Endodermal cell (in vitro differentiated cells): ENCODE results near the gene SP3. TPM values are rescaled to one million over a fixed set of nuclear protein-coding genes. Genes with fewer than 3 reads are reported as not detected.
A peak's percentile ranks its signal among the peaks of the same experiment; 100 is the strongest.

Source experiments
- DNase-seq: peaks from one replicate; pipeline ENCODE4 v3.0.0-alpha.2; 2017
- H3K27ac ChIP-seq: 2 replicates; pipeline ENCODE4 v1.5.1; 2013; ENCODE audit warnings: mild to moderate bottlenecking, low read depth, low read length, moderate library complexity
- H3K27me3 ChIP-seq: 2 replicates; pipeline ENCODE4 v1.6.1; 2013; ENCODE audit warnings: mild to moderate bottlenecking, low read length, moderate library complexity; ENCODE audit not compliant: insufficient read depth, control insufficient read depth, poor library complexity, severe bottlenecking
- H3K36me3 ChIP-seq: 2 replicates; pipeline ENCODE4 v1.7.0; 2013; ENCODE audit warnings: mild to moderate bottlenecking, low read length, moderate library complexity; ENCODE audit not compliant: control insufficient read depth, insufficient read depth
- H3K4me1 ChIP-seq: one replicate; pipeline ENCODE4 v1.7.0; 2013; ENCODE audit warnings: low read length; ENCODE audit not compliant: control insufficient read depth, insufficient read depth
- H3K4me3 ChIP-seq: 2 replicates; pipeline ENCODE4 v1.5.1; 2013; ENCODE audit warnings: mild to moderate bottlenecking, low read length, moderate library complexity
- H3K9ac ChIP-seq: 2 replicates; pipeline ENCODE4 v1.6.1; 2013; ENCODE audit warnings: mild to moderate bottlenecking, low read length, moderate library complexity; ENCODE audit not compliant: poor library complexity, severe bottlenecking; ENCODE audit errors: extremely low read depth
- H3K9me3 ChIP-seq: 2 replicates; pipeline ENCODE4 v1.6.1; 2013; ENCODE audit warnings: mild to moderate bottlenecking, low read length, moderate library complexity; ENCODE audit not compliant: control insufficient read depth
- H3K27ac Mint-ChIP-seq: 2 replicates; pipeline ENCODE4 v1.8.0; 2020; ENCODE audit warnings: mixed read lengths
- H3K27me3 Mint-ChIP-seq: 2 replicates; pipeline ENCODE4 v1.8.0; 2021; ENCODE audit warnings: mild to moderate bottlenecking, mixed read lengths; ENCODE audit not compliant: insufficient read depth
- H3K36me3 Mint-ChIP-seq: 2 replicates; pipeline ENCODE4 v1.8.0; 2020; ENCODE audit warnings: low read depth, mixed read lengths
- H3K4me1 Mint-ChIP-seq: 2 replicates; pipeline ENCODE4 v1.8.0; 2020; ENCODE audit warnings: mixed read lengths
- H3K4me3 Mint-ChIP-seq: 2 replicates; pipeline ENCODE4 v1.8.0; 2020; ENCODE audit warnings: mild to moderate bottlenecking, moderate library complexity, mixed read lengths
- H3K9me3 Mint-ChIP-seq: 2 replicates; pipeline ENCODE4 v1.8.0; 2020; ENCODE audit warnings: mild to moderate bottlenecking, mixed read lengths
- CTCF ChIP-seq: fragments of 200-600 bp; sonication (generic); conservative IDR thresholded peaks from 2 replicates; pipeline ENCODE4 v1.5.0; 2021; ENCODE audit warnings: antibody characterized with exemption, mild to moderate bottlenecking
- WGBS, 2 experiments: methylation state at CpG; one replicate each; pipeline versions ENCODE4 v1.1.5 to v1.1.7; 2013; ENCODE audit warnings: missing lambda C conversion rate in 2 of 2, mixed read lengths in 1 of 2; ENCODE audit not compliant: insufficient coverage in 1 of 2, insufficient read length in 1 of 2; 5-methylcytosine and 5-hydroxymethylcytosine counted together
- total RNA-seq, 2 donors: library from RNA; stranded (reverse); fragmentation: NEBNext Ultra II Directional in 1 of 2; extraction: Animal tissue kit (Norgen Biotek cat#: 25700) in 1 of 2; gene quantifications; 2 replicates in 1 of 2; 3 replicates in 1 of 2; pipeline ENCODE4 v1.2.1, GENCODE V29; 2021

The SP3 gene
- total RNA-seq, 2 donors from 2014 or later, result 80.2 to 83.7 TPM

GRCh38 chr2:173962583-173963110, 2.5 kb downstream of the SP3 start:
- no peak for DNase-seq
- Histone ChIP-seq H3K36me3 (peaks cover 24% of the 10 kb centered on the region), H3K27me3 (no peaks in the 10 kb centered on the region), H3K4me3 (peak overlapping the region; percentile 94), H3K27ac (no peak overlapping the region), H3K4me1 (peaks cover 5% of the 10 kb centered on the region), H3K9me3 (peaks cover 21% of the 10 kb centered on the region), H3K9ac (peak overlapping the region; percentile 71)
- Mint-ChIP-seq H3K27me3 (no peaks in the 10 kb centered on the region), H3K4me3 (peak overlapping the region; percentile 95), H3K36me3 (peaks cover 35% of the 10 kb centered on the region), H3K4me1 (peaks cover 31% of the 10 kb centered on the region), H3K9me3 (peaks cover 21% of the 10 kb centered on the region), H3K27ac (peak overlapping the region; percentile 95)
- 13 to 14% methylated on average over 2 to 4 of the region's 4 CpGs for WGBS, 2 experiments
- TF ChIP-seq CTCF, result no peak

GRCh38 chr2:173962031-173962430, 3.1 kb downstream of the SP3 start:
- peak overlapping the region; percentile 71 for H3K9ac ChIP-seq
- peaks cover 21% of the 10 kb centered on the region for H3K9me3 Mint-ChIP-seq

GRCh38 chr2:173961346-173961705, 3.8 kb downstream of the SP3 start:
- no peaks in the 10 kb centered on the region for H3K27me3 ChIP-seq
- Mint-ChIP-seq H3K36me3 (peaks cover 34% of the 10 kb centered on the region), H3K27ac (no peak overlapping the region), H3K27me3 (no peaks in the 10 kb centered on the region), H3K4me1 (peaks cover 28% of the 10 kb centered on the region), H3K9me3 (peaks cover 21% of the 10 kb centered on the region), H3K4me3 (no peak overlapping the region)
- peaks cover 21% of the 10 kb centered on the region for H3K9me3 ChIP-seq
- H3K4me1 ChIP-seq, result peaks cover 2% of the 10 kb centered on the region
- H3K4me3 ChIP-seq, result peak overlapping the region; percentile 94
- WGBS, 2 experiments, result 100% methylated on average over 1 of the region's 1 CpG; no CpG with 5 or more reads in 1 of the 2 experiments
- no peak overlapping the region for H3K9ac ChIP-seq
- peaks cover 32% of the 10 kb centered on the region for H3K36me3 ChIP-seq
- TF ChIP-seq CTCF, result no peak
- DNase-seq, result no peak
- H3K27ac ChIP-seq, result no peak overlapping the region

More at GRCh38 chr2:173962031-173962430, 3.1 kb downstream of the SP3 start:
- H3K36me3 Mint-ChIP-seq, result peaks cover 34% of the 10 kb centered on the region
- H3K27me3 Mint-ChIP-seq, result no peaks in the 10 kb centered on the region
- Histone ChIP-seq H3K4me1 (peaks cover 5% of the 10 kb centered on the region), H3K9me3 (peaks cover 21% of the 10 kb centered on the region), H3K27ac (no peak overlapping the region), H3K4me3 (peak overlapping the region; percentile 94), H3K36me3 (peaks cover 25% of the 10 kb centered on the region), H3K27me3 (no peaks in the 10 kb centered on the region)
- 79% methylated on average over 1 of the region's 1 CpG; no CpG with 5 or more reads in 1 of the 2 experiments for WGBS, 2 experiments
- no peak for DNase-seq
- H3K4me3 Mint-ChIP-seq, result peak overlapping the region; percentile 95
- peaks cover 35% of the 10 kb centered on the region for H3K4me1 Mint-ChIP-seq
- no peak overlapping the region for H3K27ac Mint-ChIP-seq
- TF ChIP-seq CTCF, result no peak
